Stimulated activated CD8-positive, alpha-beta memory T cell treated with anti-CD3 and anti-CD28 coated beads, Interleukin-12 subunit alpha, Interleukin-12 subunit beta, amount 100 ng/mL, for 4 hours (primary cell): ENCODE results near the gene ROPN1L.
"Not testable (repeated sequence)": the region's sequence is repeated elsewhere in the genome, so short reads cannot be mapped to it uniquely, and the experiment has no call there.

Experiments used
- DNase-seq: peaks from one replicate; pipeline ENCODE4 v3.0.0-alpha.2; 2020; ENCODE audit warnings: low read depth

The ROPN1L gene

GRCh38 chr5:10441083-10441991 lies at the start of gene ROPN1L:
TSS of gene ROPN1L (plus strand) at chr5:10441879. CDS start at chr5:10442168, 289 bp downstream.
- DNase-seq = peak; percentile 70

GRCh38 chr5:10392567-10393328 lies 48.9 kb upstream of the ROPN1L start:
- DNase-seq = not testable (repeated sequence)

GRCh38 chr5:10393491-10393890 lies 48.2 kb upstream of the ROPN1L start:
- no peak for DNase-seq

GRCh38 chr5:10396552-10396951 lies 45.1 kb upstream of the ROPN1L start:
- DNase-seq = no peak

- no peak for DNase-seq
Observed at GRCh38 chr5:10399839-10400238, 41.8 kb upstream of the ROPN1L start.

- DNase-seq = no peak
Observed at GRCh38 chr5:10400411-10400810, 41.3 kb upstream of the ROPN1L start.

GRCh38 chr5:10400831-10401230 lies 40.8 kb upstream of the ROPN1L start:
- no peak for DNase-seq

GRCh38 chr5:10401498-10401897 lies 40.2 kb upstream of the ROPN1L start:
- no peak for DNase-seq

- DNase-seq = no peak
Observed at GRCh38 chr5:10403829-10404228, 37.9 kb upstream of the ROPN1L start.

GRCh38 chr5:10406651-10407050 lies 35.0 kb upstream of the ROPN1L start:
- DNase-seq = no peak

- DNase-seq = no peak
Observed at GRCh38 chr5:10409504-10409903, 32.2 kb upstream of the ROPN1L start.

- DNase-seq = no peak
Observed at GRCh38 chr5:10410662-10411061, 31.0 kb upstream of the ROPN1L start.

GRCh38 chr5:10411336-10411735 lies 30.3 kb upstream of the ROPN1L start:
- DNase-seq = no peak

- no peak for DNase-seq
Observed at GRCh38 chr5:10416868-10417267, 24.8 kb upstream of the ROPN1L start.

- DNase-seq = no peak
Observed at GRCh38 chr5:10418654-10419345, 22.9 kb upstream of the ROPN1L start.

- DNase-seq = no peak
Observed at GRCh38 chr5:10420468-10420867, 21.2 kb upstream of the ROPN1L start.

- DNase-seq = no peak
Observed at GRCh38 chr5:10420932-10421331, 20.7 kb upstream of the ROPN1L start.

GRCh38 chr5:10421896-10422691 lies 19.6 kb upstream of the ROPN1L start:
- no peak for DNase-seq

- DNase-seq = no peak
Observed at GRCh38 chr5:10423022-10423421, 18.7 kb upstream of the ROPN1L start.

GRCh38 chr5:10424124-10424731 lies 17.5 kb upstream of the ROPN1L start:
- no peak for DNase-seq

GRCh38 chr5:10427201-10427600 lies 14.5 kb upstream of the ROPN1L start:
- no peak for DNase-seq
